ENCODE results near the gene ANKRD55.
"Not testable (repeated sequence)": the region's sequence is repeated elsewhere in the genome, so short reads cannot be mapped to it uniquely, and the experiment has no call there.

ANKRD55 gene

GRCh38 chr5:56147106-56147505 is 86.0 kb downstream of the ANKRD55 start:
- DNase-seq = no peak

DNA sequence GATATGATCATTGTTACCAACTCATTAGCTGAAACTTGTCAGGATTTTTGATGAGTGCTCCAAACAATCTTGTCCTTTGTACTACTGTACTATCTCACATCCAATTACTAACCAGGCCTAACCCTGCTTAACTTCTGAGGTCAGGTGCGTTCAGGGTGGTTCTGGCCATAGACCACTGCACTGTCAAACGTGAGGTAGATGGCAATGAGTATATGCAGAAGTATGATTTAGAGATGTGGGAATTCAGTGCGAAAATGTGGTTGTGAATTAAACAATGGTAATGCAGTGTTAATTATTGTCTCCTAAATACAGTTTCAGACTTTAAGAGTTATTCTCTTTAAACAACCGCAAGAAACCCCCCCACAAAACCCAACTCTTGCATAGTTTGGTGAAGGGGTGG is 86.5 kb downstream of the ANKRD55 start:
- no peak for DNase-seq

GRCh38 chr5:56145511-56145910 is 87.6 kb downstream of the ANKRD55 start:
- DNase-seq = no peak

DNA sequence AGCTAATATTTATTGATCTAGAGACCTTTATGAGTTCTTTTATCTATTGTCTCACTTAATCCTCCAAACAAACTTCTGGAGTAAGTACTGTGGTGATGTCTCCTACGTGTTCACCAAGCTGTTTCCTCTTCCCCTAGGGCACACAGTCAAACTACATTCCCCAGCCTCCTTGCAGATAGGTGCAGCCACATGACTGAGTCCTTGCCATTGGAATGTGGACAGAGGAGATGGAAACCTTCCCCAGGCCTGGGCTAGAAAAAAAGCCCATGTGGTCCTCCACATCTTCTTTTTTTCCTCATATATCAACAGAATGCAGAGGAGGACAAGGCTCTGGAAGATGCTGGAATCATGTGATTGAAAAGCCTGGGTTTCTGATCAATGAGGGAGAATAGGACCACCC is 88.0 kb downstream of the ANKRD55 start:
- no peak for DNase-seq

DNA sequence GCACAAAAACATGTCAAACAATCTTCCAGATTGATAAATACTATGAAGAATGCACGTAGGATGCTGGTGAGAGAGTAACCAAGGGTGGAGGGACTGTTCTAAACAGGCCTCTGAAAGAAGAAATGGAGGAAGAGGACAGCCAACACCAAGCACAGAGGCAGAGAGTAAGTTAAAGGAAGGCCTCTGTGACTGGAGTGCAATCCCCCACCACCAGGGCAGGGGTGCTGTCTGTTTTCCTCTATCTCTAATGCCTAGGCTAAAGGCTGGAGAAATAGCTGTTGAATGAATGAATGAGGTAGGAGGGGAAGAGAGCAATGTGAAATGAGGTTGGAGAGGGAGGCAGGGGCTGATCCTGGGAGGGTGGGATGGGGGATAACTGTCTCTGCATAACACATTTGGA is 88.9 kb downstream of the ANKRD55 start:
- DNase-seq = no peak

- no peak for DNase-seq
Observed at GRCh38 chr5:56143373-56143714, 89.8 kb downstream of the ANKRD55 start.

DNA sequence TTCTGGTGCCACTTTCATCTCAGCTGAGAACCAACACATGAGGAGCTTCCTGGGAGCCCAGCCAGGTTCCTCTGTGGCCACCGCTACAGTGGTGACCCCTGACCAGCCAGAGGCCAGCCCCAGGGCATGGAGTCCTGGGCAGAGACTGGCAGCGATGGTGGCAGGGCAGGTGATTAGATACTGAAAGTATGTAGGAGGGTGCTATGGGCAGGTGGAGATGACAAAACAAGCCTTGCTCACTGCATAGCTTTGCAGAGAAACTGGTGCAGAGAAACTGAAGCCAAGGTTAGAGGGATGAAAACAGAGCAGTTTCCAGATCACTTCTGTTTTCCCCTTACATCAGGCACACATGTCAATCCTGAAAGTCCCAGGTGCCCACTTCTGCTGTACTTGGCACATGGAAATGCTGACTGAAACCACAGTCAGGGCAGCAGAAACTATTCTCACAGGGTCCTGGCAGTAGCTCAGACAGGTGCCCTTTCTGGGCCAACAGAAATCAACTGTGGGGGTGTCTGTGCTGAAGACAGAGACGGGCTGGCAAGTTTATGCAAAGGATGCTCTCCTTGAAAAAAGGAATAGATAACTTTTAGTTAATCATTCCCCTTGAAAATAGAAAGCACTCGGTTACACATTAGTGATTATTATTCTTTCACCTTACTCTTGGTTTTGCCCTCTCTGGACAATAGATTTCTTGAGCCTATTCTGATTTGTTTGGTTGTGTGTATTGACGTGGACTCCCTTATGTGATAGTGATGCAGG is 90.3 kb downstream of the ANKRD55 start:
- DNase-seq = no peak

DNA sequence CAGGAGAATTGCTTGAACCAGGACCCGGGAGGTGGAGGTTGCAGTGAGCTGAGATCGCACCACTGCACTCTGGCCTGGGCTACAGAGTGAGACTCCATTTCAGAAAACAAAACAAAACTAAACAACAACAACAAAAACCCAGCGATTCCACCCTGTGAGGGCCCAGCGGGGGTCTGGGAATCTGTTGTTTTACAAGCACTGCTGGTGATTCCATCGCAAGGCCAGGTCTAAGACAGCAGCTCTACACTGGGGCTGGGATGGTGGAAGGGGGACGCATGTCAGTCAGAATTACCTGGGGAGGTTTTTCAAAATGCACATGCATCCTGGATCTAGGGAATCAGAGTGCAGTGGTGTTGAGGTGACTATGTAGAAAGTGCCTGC is 90.9 kb downstream of the ANKRD55 start:
- DNase-seq = no peak

GRCh38 chr5:56140073-56140472 is 93.1 kb downstream of the ANKRD55 start:
- no peak for DNase-seq

DNA sequence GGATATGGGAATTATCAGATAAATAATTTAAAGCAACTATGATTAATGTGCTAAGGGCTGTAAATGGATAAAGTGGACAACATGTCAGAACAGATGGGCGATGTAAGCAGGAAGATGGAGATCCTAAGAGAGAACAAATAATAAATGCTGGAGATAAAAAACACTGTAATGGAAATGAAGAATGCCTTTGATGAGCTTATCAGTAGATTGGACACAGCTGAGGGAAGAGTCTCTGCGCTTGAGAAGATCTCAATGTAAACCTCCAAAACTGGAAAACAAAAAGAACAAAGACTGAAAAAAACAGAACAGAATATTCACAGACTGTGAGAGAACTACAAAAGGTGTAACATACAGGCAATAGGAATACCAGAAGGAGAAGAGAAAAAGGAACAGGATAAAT is 102.5 kb downstream of the ANKRD55 start:
- no peak for DNase-seq

DNA sequence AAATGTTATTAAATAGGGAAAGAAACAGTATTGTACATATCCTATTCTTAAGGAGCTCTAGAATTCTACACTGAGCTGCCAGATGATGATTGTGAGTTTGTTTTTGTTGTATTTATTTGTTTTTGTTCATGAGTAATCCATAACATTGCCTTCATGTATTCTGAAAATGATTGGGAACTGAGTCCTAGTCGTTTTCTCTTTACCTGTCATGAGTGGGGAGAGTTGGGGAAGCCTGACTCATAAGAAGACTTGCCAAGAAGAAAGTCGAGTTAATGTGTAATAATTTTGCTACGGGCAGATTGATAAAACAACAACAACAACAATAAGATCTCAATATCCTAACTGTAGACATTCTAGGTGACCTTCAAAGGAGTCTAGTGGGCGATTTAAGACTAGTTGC is 103.8 kb downstream of the ANKRD55 start:
- no peak for DNase-seq

DNA sequence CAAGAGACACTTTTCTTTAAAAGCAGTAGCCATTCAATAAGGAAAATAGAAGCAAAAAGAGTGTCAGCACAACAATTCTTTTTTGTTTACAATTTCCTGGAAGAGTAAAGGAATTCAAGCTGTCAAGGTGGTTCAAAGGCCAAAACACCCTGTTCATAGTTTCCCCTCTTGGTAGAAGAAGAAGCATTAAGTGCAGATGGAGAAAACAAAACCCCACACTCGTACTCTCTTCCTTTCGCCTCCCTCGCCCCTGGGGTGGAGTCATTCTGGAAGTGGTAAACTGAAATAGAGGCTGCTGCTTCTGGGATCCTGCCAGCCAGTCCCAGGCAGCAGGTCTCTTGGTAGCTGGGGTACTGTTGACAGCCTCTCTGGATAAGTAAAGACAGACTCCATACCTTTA is 105.0 kb downstream of the ANKRD55 start:
- DNase-seq = peak in 1 of 58 donors; percentile 10

DNA sequence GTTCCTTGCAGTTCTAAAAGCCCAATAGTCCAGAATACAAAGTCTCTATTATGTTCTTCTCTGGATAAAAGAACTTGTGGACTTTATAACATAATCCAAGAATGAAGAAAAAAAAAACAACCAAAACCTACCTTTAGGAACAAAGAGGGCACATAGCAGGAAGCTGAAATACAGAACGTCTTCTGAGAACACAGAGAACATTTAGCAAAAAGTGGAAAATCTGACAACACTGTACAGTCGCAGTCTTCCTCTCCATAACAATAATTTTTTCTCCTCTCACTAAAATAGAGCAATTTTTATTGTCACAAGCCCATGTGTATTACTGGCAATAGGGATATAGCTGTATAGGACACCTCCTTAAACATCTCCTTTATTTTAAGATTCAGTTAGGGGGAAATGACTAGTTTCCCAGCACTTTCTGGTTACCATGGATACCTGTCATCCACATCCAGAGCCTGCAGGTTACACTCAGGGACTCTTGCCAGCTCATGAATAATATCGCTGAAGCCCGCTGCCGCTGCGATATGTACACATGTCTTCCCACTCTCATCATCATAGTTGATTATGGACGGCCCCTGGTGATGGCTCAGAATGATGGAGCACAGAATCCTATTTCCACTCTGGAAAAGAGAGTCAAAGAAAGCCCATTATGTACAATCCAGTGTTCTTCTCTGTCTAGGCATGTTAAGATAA is 106.5 kb downstream of the ANKRD55 start:
- peak in 5 of 58 donors; percentile 1 to 21 (median 3) for DNase-seq

- DNase-seq = no peak
Observed at GRCh38 chr5:56123531-56124243, 109.4 kb downstream of the ANKRD55 start.

- not testable (repeated sequence) for DNase-seq
Observed at GRCh38 chr5:56122360-56122985, 110.7 kb downstream of the ANKRD55 start.

DNA sequence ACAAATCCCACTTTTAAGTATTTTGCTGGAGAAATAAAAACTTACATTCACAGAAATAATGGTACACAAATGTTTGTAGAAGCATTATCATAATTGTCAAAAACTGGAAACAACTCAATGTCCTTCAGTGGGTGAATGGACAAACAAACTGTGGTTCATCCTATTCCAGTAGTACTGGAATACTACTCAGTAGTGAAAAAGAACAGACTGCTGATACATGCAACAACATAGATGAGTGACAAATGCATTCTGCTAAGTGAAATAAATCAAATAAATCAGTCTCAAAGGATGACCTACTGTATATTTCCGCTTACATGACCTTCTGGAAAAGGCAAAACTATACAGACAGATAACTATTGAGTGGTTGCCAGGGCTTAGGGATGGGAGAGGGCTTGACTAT is 114.1 kb downstream of the ANKRD55 start:
- DNase-seq = no peak

GRCh38 chr5:56116599-56117141 is 116.5 kb downstream of the ANKRD55 start:
- DNase-seq = no peak

DNA sequence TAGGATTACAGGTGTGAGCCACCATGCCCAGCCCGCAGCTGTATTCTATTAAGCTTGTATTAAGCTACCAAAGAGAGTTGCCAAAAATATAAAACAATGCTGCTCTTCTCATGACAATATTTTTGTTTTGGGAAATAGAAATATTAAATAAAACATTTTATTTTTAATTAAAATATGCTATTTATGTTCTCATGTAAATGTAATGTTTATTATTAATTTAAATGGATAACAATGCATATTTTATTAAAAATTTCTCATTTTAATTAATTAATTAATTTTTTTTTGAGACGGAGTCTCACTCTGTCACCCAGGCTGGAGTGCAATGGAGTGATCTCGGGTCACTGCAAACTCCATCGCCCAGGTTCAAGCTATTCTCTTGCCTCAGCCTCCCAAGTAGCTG is 117.5 kb downstream of the ANKRD55 start:
- no peak for DNase-seq

- no peak for DNase-seq
Observed at GRCh38 chr5:56112526-56113121, 120.5 kb downstream of the ANKRD55 start.

DNA sequence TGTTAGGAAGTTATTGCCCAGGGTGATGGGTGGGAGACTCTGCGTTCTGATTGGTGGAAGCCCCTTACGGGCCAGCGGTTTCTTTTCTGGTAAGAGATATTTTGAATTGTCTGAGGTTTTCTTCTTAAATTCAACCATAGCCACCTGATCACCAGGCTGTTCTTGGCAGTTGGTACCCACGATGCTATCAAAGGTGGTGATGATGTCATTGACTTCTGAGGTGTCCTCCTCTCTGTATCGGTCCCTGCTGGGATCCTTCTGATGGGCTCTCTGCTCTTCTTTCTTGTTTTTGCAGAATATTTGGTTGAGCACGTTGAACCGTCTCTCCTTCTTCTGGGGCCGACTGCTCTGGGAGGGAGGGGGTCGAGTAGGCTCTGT is 121.7 kb downstream of the ANKRD55 start:
- DNase-seq = no peak

GRCh38 chr5:56110646-56111403 is 122.3 kb downstream of the ANKRD55 start:
- no peak for DNase-seq
